GM12865 (cell line): ENCODE results near the gene ATP5PD.

Experiments used
- DNase-seq: peaks from one replicate; pipeline ENCODE4 v3.0.0; 2010; ENCODE audit warnings: low read depth
- H3K4me3 ChIP-seq: 2 replicates; pipeline ENCODE4 v1.5.1; 2011; ENCODE audit warnings: mild to moderate bottlenecking, low read depth, low read length, control low read depth
- TF ChIP-seq, protein P1 (sequence below): IDR thresholded peaks from 2 replicates; pipeline ENCODE4 v1.5.1; 2011; ENCODE audit warnings: low read length, control low read depth, low read depth, inconsistent platforms; ENCODE audit not compliant: insufficient read depth; ENCODE audit errors: missing control alignments

The ATP5PD gene

DNA sequence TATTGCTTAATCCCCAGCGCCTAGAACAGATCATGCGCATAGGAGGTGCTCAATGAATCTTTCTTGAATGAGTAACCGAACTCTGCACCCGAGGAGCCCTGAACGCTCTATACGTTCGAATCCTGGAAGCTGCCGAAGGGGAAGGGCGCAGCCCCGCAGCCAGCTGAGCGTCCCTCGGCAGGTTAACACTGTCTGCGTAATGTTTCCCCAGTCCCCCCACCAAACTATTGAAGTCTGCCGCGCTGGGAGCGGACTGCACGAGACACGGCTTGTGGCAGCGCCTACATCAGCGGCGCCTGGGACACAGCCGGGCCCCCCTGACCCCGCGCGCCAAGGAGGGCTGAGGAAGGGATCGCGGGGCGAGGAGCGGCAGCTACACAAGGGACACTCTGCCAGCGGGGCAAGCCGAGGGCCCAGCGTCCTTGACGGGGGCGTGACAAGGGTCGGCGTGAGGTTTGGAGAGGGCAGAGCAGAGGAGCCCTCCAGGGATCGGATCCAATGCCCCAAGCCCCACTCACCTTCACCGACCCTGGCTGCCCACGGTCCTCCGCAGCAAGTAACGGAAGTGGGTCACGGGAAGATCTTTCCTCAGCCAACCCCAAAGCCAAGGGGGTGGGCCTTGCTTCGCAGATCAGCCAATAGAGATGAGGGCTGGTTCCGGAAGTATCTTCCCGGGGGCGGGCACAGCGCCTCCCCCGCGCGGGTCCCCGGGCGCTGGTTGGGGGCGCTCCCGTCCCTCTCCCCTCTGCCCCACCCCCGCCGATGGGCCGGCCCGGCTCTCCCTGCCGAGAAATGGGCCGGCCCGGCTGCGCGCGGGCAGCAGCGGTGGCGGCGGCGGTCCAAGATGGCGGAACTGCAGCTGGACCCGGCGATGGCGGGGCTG, at the start of gene ATP5PD, which contains the start of gene KCTD2:
Gene ATP5PD (minus strand): TSS at position 563 of the 883 bp plus-strand sequence. CDS start 4,319 bp downstream, outside the sequence.
Gene KCTD2 (plus strand): TSS at position 819 of the 883 bp plus-strand sequence. CDS start 26 bp downstream, at position 845.
- H3K4me3 ChIP-seq, result peak within 1 kb of the TSS; percentile 90
- TF ChIP-seq, protein P1, sequence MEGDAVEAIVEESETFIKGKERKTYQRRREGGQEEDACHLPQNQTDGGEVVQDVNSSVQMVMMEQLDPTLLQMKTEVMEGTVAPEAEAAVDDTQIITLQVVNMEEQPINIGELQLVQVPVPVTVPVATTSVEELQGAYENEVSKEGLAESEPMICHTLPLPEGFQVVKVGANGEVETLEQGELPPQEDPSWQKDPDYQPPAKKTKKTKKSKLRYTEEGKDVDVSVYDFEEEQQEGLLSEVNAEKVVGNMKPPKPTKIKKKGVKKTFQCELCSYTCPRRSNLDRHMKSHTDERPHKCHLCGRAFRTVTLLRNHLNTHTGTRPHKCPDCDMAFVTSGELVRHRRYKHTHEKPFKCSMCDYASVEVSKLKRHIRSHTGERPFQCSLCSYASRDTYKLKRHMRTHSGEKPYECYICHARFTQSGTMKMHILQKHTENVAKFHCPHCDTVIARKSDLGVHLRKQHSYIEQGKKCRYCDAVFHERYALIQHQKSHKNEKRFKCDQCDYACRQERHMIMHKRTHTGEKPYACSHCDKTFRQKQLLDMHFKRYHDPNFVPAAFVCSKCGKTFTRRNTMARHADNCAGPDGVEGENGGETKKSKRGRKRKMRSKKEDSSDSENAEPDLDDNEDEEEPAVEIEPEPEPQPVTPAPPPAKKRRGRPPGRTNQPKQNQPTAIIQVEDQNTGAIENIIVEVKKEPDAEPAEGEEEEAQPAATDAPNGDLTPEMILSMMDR, result no peak
- DNase-seq, result peak; percentile 97

DNA sequence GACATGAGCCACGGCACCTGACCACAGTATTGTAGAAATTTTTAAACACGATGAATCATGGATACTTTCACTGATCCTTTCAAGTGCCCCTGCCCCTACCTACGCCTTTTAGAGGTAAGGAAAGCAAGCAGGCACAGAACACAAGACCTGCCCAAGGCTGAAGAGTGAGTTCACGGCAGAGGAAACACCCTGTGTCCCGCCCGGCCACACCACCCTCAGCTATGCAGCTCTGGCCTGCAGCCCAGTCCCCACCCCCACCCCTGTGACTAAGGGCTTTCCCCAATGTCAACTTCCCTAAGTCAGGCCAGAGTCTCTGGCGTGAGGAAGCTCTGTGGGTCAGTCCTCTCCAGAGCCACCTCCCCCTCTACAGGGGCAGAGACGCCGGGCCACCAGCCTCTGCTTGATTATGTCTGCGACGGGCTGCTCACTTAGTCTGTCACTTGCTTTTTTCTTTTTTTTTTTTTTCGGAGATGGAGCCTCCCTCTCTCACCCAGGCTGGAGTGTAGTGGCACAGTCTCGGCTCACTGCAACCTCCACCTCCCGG, 49.4 kb upstream of the ATP5PD start:
- no peak overlapping the region for H3K4me3 ChIP-seq
- TF ChIP-seq, protein P1, result no peak
- no peak for DNase-seq

DNA sequence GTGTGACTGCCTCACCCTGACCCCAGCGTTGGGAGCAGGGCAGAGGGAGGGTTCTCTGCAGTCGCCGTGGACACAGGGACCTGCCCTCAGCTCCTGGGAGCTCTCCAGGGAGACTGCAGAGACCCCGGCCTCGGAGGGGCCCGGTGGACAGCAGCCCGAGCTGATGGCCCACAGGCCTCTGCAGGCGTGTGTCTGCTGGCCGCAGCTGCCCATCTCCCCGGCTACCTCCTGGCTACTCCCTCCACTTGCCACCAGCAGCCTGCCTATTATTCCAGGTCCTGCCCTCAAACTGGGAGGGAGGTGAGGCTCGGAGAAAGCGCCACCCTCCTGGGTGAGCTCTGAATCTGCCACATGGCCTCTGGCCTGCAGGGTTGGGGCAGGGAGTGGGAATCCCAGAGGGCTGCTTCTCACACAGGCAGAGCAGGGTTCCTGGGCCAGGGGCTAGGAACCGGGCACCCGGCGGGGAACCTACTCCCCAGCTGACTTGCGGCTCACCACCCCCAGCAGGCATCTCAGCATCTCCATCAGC, 48.2 kb upstream of the ATP5PD start:
- TF ChIP-seq, protein P1, result no peak
- DNase-seq, result no peak
- no peak overlapping the region for H3K4me3 ChIP-seq

DNA sequence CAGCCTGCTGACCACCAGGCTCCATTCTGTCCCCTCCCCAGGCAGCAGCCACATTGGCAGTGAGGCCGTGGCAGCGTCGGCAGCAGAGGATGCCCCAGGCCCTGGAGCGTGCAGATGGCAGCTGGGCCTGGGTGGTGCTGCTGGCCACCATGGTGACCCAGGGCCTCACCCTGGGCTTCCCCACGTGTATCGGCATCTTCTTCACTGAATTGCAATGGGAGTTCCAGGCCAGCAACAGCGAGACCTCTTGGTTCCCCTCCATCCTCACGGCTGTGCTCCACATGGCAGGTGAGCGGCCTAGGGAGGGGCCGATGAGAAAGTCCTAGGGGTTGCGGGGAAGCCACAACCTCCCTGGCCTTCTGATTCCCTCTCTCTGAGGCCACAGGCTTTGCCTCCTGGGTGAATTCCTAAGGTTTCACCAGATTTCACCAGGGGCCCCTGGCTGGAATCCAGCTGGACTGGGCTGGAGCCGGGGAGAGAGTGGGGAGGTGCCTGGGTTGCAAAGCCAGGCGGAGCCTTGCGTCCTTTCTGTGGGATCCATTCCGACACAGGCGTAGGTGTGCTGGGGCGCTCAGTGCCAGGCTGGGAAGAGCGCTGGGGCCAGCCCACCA, 46.9 kb upstream of the ATP5PD start:
- TF ChIP-seq, protein P1, result no peak

DNA sequence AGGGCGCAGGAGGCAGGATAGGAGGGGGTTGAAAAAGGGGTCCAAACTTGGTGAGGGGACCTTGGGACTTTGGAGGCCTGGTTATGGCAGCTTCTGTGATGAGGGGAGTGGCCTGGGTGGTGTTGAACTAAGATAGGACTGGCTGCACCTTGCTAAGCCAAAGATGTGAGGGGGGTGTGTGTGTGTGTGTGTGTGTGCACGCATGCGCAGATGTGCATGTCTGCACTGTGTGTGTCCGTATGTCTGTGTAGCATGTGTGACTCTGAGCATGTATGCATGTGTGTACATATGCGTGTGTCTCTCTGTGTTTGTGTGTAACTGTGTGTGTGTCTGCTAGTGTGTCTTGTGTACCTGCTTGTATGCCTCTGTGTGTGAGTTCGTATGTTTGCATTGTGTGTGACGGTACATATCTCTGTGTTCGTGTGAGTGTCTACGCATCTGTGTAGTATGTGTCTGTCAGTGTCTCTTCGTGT, 45.1 kb upstream of the ATP5PD start:
- no peak for DNase-seq
- TF ChIP-seq, protein P1, result no peak
- H3K4me3 ChIP-seq, result no peak overlapping the region

More for the DNA sequence above, 46.9 kb upstream of the ATP5PD start:
- no peak for DNase-seq
- no peak overlapping the region for H3K4me3 ChIP-seq

DNA sequence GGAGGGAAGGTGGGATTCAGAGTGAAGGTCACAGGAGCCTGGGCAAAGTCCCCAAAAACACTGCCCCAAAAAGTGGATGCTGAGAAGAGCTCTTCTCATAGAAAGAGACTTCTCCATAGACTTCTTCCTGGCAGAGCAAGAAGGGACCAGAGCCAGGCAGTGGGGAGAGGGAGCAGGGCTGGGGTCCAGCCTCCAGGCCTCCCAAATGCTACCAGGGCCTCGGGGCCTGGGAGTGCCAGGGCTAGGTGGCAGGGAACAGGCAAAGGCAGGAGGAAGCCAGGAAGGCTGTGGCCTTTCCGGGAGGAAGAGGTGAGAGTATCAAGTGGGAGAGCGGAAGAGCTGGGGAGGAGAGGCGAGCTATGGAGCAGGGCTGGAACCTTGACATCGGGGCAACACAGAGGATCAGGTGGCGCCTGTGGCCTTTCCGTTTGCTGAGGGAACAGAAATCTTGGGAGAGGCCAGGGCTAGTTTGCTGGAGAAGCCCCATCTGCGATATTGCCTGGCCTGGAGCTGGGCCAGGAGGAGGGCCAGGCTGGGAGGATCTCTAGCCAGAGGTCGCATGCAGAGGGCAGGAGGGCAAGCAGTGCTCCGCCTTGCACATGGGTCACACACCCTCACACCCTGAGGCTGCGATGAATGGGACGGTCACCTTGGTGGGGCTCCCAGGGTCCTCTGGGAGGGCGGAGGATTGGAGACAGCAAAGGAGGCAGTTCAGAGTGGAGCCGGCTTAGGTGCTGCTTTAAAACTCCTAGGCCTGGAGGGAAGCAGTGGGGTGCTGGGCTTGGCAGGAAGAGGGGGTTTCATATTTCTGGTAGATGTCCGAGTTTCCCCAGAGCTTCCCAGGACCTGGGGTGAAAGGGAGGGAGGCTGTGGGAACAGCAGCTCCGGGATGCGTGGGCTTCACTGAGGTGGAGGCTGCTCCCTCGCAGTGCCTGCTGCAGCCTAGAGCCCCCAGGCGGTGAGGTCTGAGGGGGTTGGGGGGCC, 44.4 kb upstream of the ATP5PD start:
- no peak for DNase-seq
- H3K4me3 ChIP-seq, result no peak overlapping the region
- TF ChIP-seq, protein P1, result no peak
